Fibroblast of pulmonary artery (primary cell): Measurements from ENCODE around the gene ZNF574.

Experiments used
- DNase-seq: peaks from one replicate; pipeline ENCODE4 v3.0.0-alpha.2; 2010; ENCODE audit warnings: low read depth
- H3K4me3 ChIP-seq: replicated peaks from 2 replicates; pipeline ENCODE4 v1.5.1; 2011; ENCODE audit warnings: low read depth, mild to moderate bottlenecking, control low read depth, low read length, moderate library complexity
- CTCF ChIP-seq: IDR thresholded peaks from 2 replicates; pipeline ENCODE4 v1.5.1; 2011; ENCODE audit warnings: mild to moderate bottlenecking, control low read depth, low read length, inconsistent platforms; ENCODE audit errors: missing control alignments

ZNF574 gene

GRCh38 chr19:42113641-42114348 is 37.8 kb downstream of the ZNF574 start:
- peak; percentile 33 for TF ChIP-seq CTCF
- H3K4me3 ChIP-seq: peak overlapping the region; percentile 17
- peak; percentile 96 for DNase-seq

GRCh38 chr19:42114412-42114811 is 38.4 kb downstream of the ZNF574 start:
- no peak overlapping the region for H3K4me3 ChIP-seq
- TF ChIP-seq CTCF: no peak
- no peak for DNase-seq

GRCh38 chr19:42115219-42115618 is 39.3 kb downstream of the ZNF574 start:
- TF ChIP-seq CTCF: no peak
- peak; percentile 44 for DNase-seq
- no peak overlapping the region for H3K4me3 ChIP-seq

GRCh38 chr19:42115705-42116104 is 39.7 kb downstream of the ZNF574 start:
- no peak overlapping the region for H3K4me3 ChIP-seq
- no peak for TF ChIP-seq CTCF
- DNase-seq: no peak

- no peak for TF ChIP-seq CTCF
- no peak for DNase-seq
- no peak overlapping the region for H3K4me3 ChIP-seq
Observed at GRCh38 chr19:42116308-42117075, 40.5 kb downstream of the ZNF574 start.

- no peak overlapping the region for H3K4me3 ChIP-seq
- DNase-seq: no peak
- TF ChIP-seq CTCF: no peak
Observed at GRCh38 chr19:42117076-42117475, 41.1 kb downstream of the ZNF574 start.
